Ascending aorta (tissue), 2 donors: ENCODE results near the gene FLT3. TPM values are rescaled to one million over a fixed set of nuclear protein-coding genes. Genes with fewer than 3 reads are reported as not detected.

ENCODE experiments used
- DNase-seq, 2 donors: peaks; one replicate each; pipeline ENCODE4 v3.0.0-alpha.2; 2019; ENCODE audit warnings: low spot score in 2 of 2
- H3K27ac ChIP-seq, 2 donors: fragments of 200-600 bp; sonication (generic); one replicate each; pipeline ENCODE4 v1.5.1; 2016 to 2017; ENCODE audit warnings: mild to moderate bottlenecking in 1 of 2
- H3K27me3 ChIP-seq: fragments of 200-600 bp; sonication (generic); one replicate; pipeline ENCODE4 v1.5.1; 2017
- H3K36me3 ChIP-seq, 2 donors: fragments of 200-600 bp; sonication (generic); one replicate each; pipeline ENCODE4 v1.5.1; 2016
- H3K4me1 ChIP-seq, 2 donors: fragments of 200-600 bp; sonication (generic); one replicate each; pipeline ENCODE4 v1.5.1; 2016 to 2017; ENCODE audit warnings: mild to moderate bottlenecking in 1 of 2
- H3K4me3 ChIP-seq, 2 donors: fragments of 200-600 bp; sonication (generic); one replicate each; pipeline ENCODE4 v1.5.1; 2016 to 2017; ENCODE audit warnings: mild to moderate bottlenecking in 1 of 2
- H3K9me3 ChIP-seq, 2 donors: fragments of 200-600 bp; sonication (generic); one replicate each; pipeline ENCODE4 v1.5.1; 2016
- CTCF ChIP-seq, 3 experiments: fragments of 200-600 bp in 2 of 3; fragments of 450-650 bp in 1 of 3; sonication (generic) in 2 of 3; IDR thresholded peaks; one replicate each; pipeline ENCODE4 v1.5.1; 2016 to 2019; ENCODE audit warnings: antibody characterized with exemption in 3 of 3, mild to moderate bottlenecking in 1 of 3, moderate library complexity in 1 of 3
- intact Hi-C: fragments of 100-400 bp; cut with DNase I; formaldehyde crosslinking; loops from one replicate; pipeline ENCODE4 v1.15.1; 2023
- total RNA-seq: library from RNA; depleted of rRNA; stranded (reverse); fragments of >200 nt; gene quantifications from one replicate; pipeline ENCODE4 v1.1.0, GENCODE V29; 2016

Gene FLT3
- total RNA-seq, 1 donor from 2014 or later: not detected

GRCh38 chr13:28129911-28130693 is 29.7 kb upstream of the FLT3 start:
- Histone ChIP-seq H3K9me3 (no peaks in the 10 kb centered on the region), H3K27ac (no peak overlapping the region), H3K36me3 (no peaks in the 10 kb centered on the region), H3K4me1 (no peaks in the 10 kb centered on the region), H3K4me3 (no peak overlapping the region), H3K27me3 (no peaks in the 10 kb centered on the region)
- DNase-seq: no peak
- intact Hi-C loops: loop anchor here (10.0 kb wide), 3 partner anchors 665 to 1145 kb away; partner anchors contain the start of gene RASL11A
- no peak for TF ChIP-seq CTCF (IDR thresholded peaks at IDR 0.05)

DNA sequence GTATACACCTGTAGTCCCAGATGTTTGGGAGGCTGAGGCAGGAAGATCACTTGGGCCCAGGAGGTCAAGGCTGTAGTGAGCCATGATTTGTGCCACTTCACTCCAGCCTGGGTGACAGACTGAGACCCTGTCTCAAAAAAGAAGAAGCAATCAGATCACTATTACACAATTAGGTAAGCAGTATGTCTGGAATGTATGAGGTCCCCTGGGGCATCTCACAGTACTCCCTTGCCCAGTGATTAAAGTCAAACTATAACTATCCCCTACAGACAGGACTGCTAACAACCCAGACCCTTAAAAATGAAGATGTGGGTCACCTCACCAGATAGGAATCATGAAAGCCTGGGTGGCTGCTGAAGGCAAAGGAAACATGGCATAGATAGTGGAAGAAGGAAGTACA is 28.6 kb upstream of the FLT3 start:
- TF ChIP-seq CTCF (IDR thresholded peaks at IDR 0.05): no peak
- no peaks in the 10 kb centered on the region for H3K27me3 ChIP-seq
- H3K4me3 ChIP-seq: no peak overlapping the region
- H3K36me3 ChIP-seq: no peaks in the 10 kb centered on the region
- DNase-seq: no peak
- H3K4me1 ChIP-seq: no peaks in the 10 kb centered on the region
- intact Hi-C loops: no loop called here
- no peak overlapping the region for H3K27ac ChIP-seq
- no peaks in the 10 kb centered on the region for H3K9me3 ChIP-seq

DNA sequence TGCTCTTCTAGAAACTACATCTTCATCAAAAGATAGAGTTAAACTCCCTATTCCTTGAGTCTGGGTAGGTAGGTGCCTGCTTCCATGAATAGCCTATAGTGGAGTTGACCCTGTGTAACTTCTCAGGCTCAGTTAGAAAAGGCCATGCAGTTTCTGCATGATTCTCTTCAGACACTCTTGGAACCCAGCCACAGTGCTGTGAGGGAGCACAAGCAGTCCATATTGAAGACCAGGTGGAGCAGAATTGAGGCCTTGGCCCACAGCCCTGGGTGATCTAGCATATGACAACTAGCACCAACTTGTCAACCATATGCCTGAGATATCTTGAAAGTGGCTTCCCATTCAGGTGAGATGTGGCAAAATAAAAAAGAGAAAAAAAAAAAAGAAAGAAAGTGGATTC is 27.7 kb upstream of the FLT3 start:
- DNase-seq: no peak
- Histone ChIP-seq H3K27me3 (no peaks in the 10 kb centered on the region), H3K4me3 (no peak overlapping the region), H3K36me3 (no peaks in the 10 kb centered on the region), H3K9me3 (no peaks in the 10 kb centered on the region), H3K27ac (no peak overlapping the region), H3K4me1 (no peaks in the 10 kb centered on the region)
- intact Hi-C loops: no loop called here
- no peak for TF ChIP-seq CTCF (IDR thresholded peaks at IDR 0.05)

- Histone ChIP-seq H3K4me3 (no peak overlapping the region), H3K27me3 (no peaks in the 10 kb centered on the region), H3K9me3 (no peaks in the 10 kb centered on the region), H3K27ac (no peak overlapping the region), H3K4me1 (no peaks in the 10 kb centered on the region), H3K36me3 (no peaks in the 10 kb centered on the region)
- TF ChIP-seq CTCF (IDR thresholded peaks at IDR 0.05): no peak
- intact Hi-C loops: no loop called here
- DNase-seq: no peak
Measured at GRCh38 chr13:28121224-28121623, 20.8 kb upstream of the FLT3 start.

DNA sequence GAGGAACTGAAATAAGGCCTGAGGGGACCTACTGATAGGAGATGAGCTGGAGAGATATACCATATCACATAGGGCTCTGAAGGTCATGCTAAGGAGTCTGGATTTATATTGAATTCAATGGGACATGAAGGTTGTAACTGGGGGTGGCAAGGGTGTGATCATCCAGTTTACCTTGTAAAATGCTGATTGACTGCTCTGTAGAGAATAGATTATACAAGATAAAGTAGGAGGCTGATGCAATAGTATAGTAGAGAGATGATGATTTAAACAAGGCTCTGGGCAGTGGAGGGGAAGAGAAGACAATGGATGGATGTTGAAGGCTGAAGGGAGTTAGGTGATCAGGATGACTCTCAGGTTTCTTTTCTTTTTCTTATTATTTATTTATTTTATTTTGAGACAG is 19.9 kb upstream of the FLT3 start:
- no peak for TF ChIP-seq CTCF (IDR thresholded peaks at IDR 0.05)
- Histone ChIP-seq H3K9me3 (no peaks in the 10 kb centered on the region), H3K4me3 (no peak overlapping the region), H3K27ac (no peak overlapping the region), H3K36me3 (no peaks in the 10 kb centered on the region), H3K4me1 (no peaks in the 10 kb centered on the region), H3K27me3 (no peaks in the 10 kb centered on the region)
- no peak for DNase-seq
- intact Hi-C loops: no loop called here
